GM23338 (cell line): Measurements from ENCODE around the gene MAP4K4. TPM values are rescaled to one million over a fixed set of nuclear protein-coding genes. Genes with fewer than 3 reads are reported as not detected.

Experiments used
- ATAC-seq: fragments of 200-7000 bp; cut with Tn5 transposase; 3 replicates; pipeline ENCODE4 v1.9.1; 2020
- DNase-seq: peaks from one replicate; pipeline ENCODE4 v3.0.0-alpha.2; 2015; ENCODE audit warnings: low spot score
- H2AFZ ChIP-seq: fragments of 200-600 bp; sonication (generic); 2 replicates; pipeline ENCODE4 v1.8.0; 2016; ENCODE audit warnings: antibody characterized with exemption, mild to moderate bottlenecking, moderate library complexity
- H3F3A ChIP-seq: fragments of 200-600 bp; sonication (generic); replicated peaks from 2 replicates; pipeline ENCODE4 v1.8.0; 2017; ENCODE audit warnings: antibody characterized with exemption, mixed run types, low read depth
- H3K27ac ChIP-seq: fragments of 200-600 bp; sonication (generic); 2 replicates; pipeline ENCODE4 v1.6.1; 2016; ENCODE audit warnings: low read depth
- H3K27me3 ChIP-seq: fragments of 200-600 bp; sonication (generic); 2 replicates; pipeline ENCODE4 v1.8.0; 2016; ENCODE audit warnings: mild to moderate bottlenecking, mixed run types, moderate library complexity; ENCODE audit not compliant: insufficient read depth
- H3K36me3 ChIP-seq: fragments of 200-600 bp; sonication (generic); 2 replicates; pipeline ENCODE4 v1.8.0; 2016; ENCODE audit warnings: mild to moderate bottlenecking; ENCODE audit not compliant: insufficient read depth
- H3K4me1 ChIP-seq: fragments of 200-600 bp; sonication (generic); 2 replicates; pipeline ENCODE4 v1.8.0; 2016; ENCODE audit warnings: mild to moderate bottlenecking, moderate library complexity; ENCODE audit not compliant: insufficient read depth
- H3K4me2 ChIP-seq: fragments of 200-600 bp; sonication (generic); 2 replicates; pipeline ENCODE4 v1.7.1; 2017; ENCODE audit warnings: mixed run types
- H3K4me3 ChIP-seq: fragments of 200-600 bp; sonication (generic); 2 replicates; pipeline ENCODE4 v1.6.1; 2016; ENCODE audit warnings: mixed run types
- H3K79me2 ChIP-seq: fragments of 200-600 bp; sonication (generic); replicated peaks from 2 replicates; pipeline ENCODE4 v1.8.0; 2017; ENCODE audit warnings: mild to moderate bottlenecking; ENCODE audit not compliant: insufficient read depth
- H3K9me2 ChIP-seq: fragments of 200-600 bp; sonication (generic); 2 replicates; pipeline ENCODE4 v1.8.0; 2017; ENCODE audit not compliant: insufficient read depth
- H4K20me1 ChIP-seq: fragments of 200-600 bp; sonication (generic); replicated peaks from 2 replicates; pipeline ENCODE4 v1.8.0; 2017; ENCODE audit warnings: mild to moderate bottlenecking; ENCODE audit not compliant: insufficient read depth
- H3K27ac Mint-ChIP-seq: 2 replicates; pipeline ENCODE4 v1.8.0; 2020; ENCODE audit warnings: inconsistent platforms, mild to moderate bottlenecking, moderate library complexity, mixed read lengths
- H3K27me3 Mint-ChIP-seq: 3 replicates; pipeline ENCODE4 v1.8.0; 2022; ENCODE audit warnings: low read depth, mild to moderate bottlenecking, moderate library complexity, mixed read lengths, inconsistent platforms; ENCODE audit not compliant: insufficient read depth, poor library complexity
- H3K36me3 Mint-ChIP-seq: 3 replicates; pipeline ENCODE4 v1.8.0; 2021; ENCODE audit warnings: low read depth, mild to moderate bottlenecking, inconsistent platforms, moderate library complexity, mixed read lengths
- H3K4me1 Mint-ChIP-seq: 3 replicates; pipeline ENCODE4 v1.8.0; 2020; ENCODE audit warnings: mild to moderate bottlenecking, inconsistent platforms, mixed read lengths
- H3K4me3 Mint-ChIP-seq: 3 replicates; pipeline ENCODE4 v1.8.0; 2021; ENCODE audit warnings: moderate library complexity, mild to moderate bottlenecking, inconsistent platforms, mixed read lengths
- H3K9me3 Mint-ChIP-seq: 3 replicates; pipeline ENCODE4 v1.8.0; 2020; ENCODE audit warnings: moderate library complexity, mild to moderate bottlenecking, inconsistent platforms, mixed read lengths
- EZH2 ChIP-seq: fragments of 200-600 bp; sonication (generic); IDR thresholded peaks from one replicate; pipeline ENCODE4 v1.8.0; 2017; ENCODE audit warnings: antibody characterized with exemption, mild to moderate bottlenecking, low read depth; ENCODE audit not compliant: unreplicated experiment
- EZH2phosphoT487 ChIP-seq: fragments of 200-600 bp; sonication (generic); IDR thresholded peaks from one replicate; pipeline ENCODE4 v1.8.1; 2018; ENCODE audit warnings: antibody characterized with exemption; ENCODE audit not compliant: unreplicated experiment
- JUNB ChIP-seq: IDR thresholded peaks from one replicate; pipeline ENCODE4 v1.6.1; 2016; ENCODE audit warnings: antibody characterized with exemption; ENCODE audit not compliant: unreplicated experiment
- POLR2AphosphoS5 ChIP-seq: IDR thresholded peaks from 2 replicates; pipeline ENCODE4 v1.6.1; 2016; ENCODE audit warnings: antibody characterized with exemption, low read depth
- STAT1 ChIP-seq: IDR thresholded peaks from one replicate; pipeline ENCODE4 v1.6.1; 2016; ENCODE audit warnings: antibody characterized with exemption; ENCODE audit not compliant: unreplicated experiment
- ZNF331 ChIP-seq: fragments of 250-450 bp; sonication (Bioruptor Pico); IDR thresholded peaks from 2 replicates; pipeline ENCODE4 v1.5.0; 2020; ENCODE audit warnings: low read depth, mild to moderate bottlenecking, moderate library complexity
- polyA plus RNA-seq: library from polyadenylated mRNA; unstranded; fragments of >200 nt; fragmentation: Nextera tagmentation; extraction: Ambion mirVana; gene quantifications from 2 replicates; pipeline ENCODE4 v1.2.1, GENCODE V29; 2016
- total RNA-seq: library from RNA; depleted of rRNA; stranded (reverse); fragments of >200 nt; shearing (Covaris generic); gene quantifications from 2 replicates; pipeline ENCODE4 v1.2.3, GENCODE V29; 2014
- TF ChIP-seq, protein P1 (sequence below): fragments of 250-450 bp; sonication (Bioruptor Pico); IDR thresholded peaks from 2 replicates; pipeline ENCODE4 v1.5.0; 2020; ENCODE audit warnings: mild to moderate bottlenecking, moderate library complexity
- TF ChIP-seq, protein P2 (sequence below): IDR thresholded peaks from 2 replicates; pipeline ENCODE4 v1.6.1; 2016; ENCODE audit warnings: antibody characterized with exemption
- TF ChIP-seq, protein P3 (sequence below), 2 experiments: fragments of 200-600 bp in 1 of 2; sonication (generic) in 1 of 2; conservative IDR thresholded peaks; 2 replicates each; pipeline versions ENCODE4 v1.5.1 to v1.6.1; 2016 to 2017; ENCODE audit warnings: antibody characterized with exemption in 2 of 2, low read depth in 2 of 2, mild to moderate bottlenecking in 2 of 2, moderate library complexity in 1 of 2

Gene MAP4K4
- total and polyA plus RNA-seq, 2 experiments from 2014 or later = 34.6 to 99.2 TPM

DNA sequence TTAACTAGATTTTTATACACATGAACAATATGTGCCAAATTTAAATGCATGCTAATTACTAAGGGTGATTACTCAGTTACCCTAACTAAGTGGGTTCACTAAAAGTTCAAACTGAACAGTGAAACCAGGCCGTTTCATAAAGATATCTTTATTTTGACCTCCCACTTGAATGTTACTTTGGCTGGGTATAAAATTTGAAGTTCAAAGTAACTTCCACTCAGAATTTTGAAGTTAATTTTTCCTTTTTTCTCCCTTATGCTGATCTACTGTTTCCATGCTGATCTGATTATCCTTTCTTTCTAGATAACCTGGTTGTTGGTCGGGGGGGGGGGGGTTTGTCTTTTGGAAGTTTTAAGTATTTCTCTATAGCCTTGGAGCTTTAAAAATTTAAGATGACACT is 25.5 kb upstream of the MAP4K4 start:
- peaks cover 8% of the 10 kb centered on the region; the same call in 1 of the 2 replicates for H3K9me2 ChIP-seq
- H3K4me3 ChIP-seq = no peak overlapping the region
- H3K27me3 ChIP-seq = no peaks in the 10 kb centered on the region
- no peak overlapping the region for H2AFZ ChIP-seq
- H3K36me3 Mint-ChIP-seq = peaks cover 6% of the 10 kb centered on the region; the same call in 1 of the 3 replicates
- H3K27ac Mint-ChIP-seq = no peak overlapping the region
- H3K4me3 Mint-ChIP-seq = no peak overlapping the region
- H3F3A ChIP-seq = no peaks in the 10 kb centered on the region
- no peak for ATAC-seq
- no peaks in the 10 kb centered on the region for H3K4me1 ChIP-seq
- TF ChIP-seq, protein P1, sequence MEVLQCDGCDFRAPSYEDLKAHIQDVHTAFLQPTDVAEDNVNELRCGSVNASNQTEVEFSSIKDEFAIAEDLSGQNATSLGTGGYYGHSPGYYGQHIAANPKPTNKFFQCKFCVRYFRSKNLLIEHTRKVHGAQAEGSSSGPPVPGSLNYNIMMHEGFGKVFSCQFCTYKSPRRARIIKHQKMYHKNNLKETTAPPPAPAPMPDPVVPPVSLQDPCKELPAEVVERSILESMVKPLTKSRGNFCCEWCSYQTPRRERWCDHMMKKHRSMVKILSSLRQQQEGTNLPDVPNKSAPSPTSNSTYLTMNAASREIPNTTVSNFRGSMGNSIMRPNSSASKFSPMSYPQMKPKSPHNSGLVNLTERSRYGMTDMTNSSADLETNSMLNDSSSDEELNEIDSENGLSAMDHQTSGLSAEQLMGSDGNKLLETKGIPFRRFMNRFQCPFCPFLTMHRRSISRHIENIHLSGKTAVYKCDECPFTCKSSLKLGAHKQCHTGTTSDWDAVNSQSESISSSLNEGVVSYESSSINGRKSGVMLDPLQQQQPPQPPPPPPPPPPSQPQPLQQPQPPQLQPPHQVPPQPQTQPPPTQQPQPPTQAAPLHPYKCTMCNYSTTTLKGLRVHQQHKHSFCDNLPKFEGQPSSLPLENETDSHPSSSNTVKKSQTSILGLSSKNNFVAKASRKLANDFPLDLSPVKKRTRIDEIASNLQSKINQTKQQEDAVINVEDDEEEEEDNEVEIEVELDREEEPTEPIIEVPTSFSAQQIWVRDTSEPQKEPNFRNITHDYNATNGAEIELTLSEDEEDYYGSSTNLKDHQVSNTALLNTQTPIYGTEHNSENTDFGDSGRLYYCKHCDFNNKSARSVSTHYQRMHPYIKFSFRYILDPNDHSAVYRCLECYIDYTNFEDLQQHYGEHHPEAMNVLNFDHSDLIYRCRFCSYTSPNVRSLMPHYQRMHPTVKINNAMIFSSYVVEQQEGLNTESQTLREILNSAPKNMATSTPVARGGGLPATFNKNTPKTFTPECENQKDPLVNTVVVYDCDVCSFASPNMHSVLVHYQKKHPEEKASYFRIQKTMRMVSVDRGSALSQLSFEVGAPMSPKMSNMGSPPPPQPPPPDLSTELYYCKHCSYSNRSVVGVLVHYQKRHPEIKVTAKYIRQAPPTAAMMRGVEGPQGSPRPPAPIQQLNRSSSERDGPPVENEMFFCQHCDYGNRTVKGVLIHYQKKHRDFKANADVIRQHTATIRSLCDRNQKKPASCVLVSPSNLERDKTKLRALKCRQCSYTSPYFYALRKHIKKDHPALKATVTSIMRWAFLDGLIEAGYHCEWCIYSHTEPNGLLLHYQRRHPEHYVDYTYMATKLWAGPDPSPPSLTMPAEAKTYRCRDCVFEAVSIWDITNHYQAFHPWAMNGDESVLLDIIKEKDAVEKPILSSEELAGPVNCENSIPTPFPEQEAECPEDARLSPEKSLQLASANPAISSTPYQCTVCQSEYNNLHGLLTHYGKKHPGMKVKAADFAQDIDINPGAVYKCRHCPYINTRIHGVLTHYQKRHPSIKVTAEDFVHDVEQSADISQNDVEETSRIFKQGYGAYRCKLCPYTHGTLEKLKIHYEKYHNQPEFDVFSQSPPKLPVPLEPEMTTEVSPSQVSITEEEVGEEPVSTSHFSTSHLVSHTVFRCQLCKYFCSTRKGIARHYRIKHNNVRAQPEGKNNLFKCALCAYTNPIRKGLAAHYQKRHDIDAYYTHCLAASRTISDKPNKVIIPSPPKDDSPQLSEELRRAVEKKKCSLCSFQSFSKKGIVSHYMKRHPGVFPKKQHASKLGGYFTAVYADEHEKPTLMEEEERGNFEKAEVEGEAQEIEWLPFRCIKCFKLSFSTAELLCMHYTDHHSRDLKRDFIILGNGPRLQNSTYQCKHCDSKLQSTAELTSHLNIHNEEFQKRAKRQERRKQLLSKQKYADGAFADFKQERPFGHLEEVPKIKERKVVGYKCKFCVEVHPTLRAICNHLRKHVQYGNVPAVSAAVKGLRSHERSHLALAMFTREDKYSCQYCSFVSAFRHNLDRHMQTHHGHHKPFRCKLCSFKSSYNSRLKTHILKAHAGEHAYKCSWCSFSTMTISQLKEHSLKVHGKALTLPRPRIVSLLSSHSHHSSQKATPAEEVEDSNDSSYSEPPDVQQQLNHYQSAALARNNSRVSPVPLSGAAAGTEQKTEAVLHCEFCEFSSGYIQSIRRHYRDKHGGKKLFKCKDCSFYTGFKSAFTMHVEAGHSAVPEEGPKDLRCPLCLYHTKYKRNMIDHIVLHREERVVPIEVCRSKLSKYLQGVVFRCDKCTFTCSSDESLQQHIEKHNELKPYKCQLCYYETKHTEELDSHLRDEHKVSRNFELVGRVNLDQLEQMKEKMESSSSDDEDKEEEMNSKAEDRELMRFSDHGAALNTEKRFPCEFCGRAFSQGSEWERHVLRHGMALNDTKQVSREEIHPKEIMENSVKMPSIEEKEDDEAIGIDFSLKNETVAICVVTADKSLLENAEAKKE (CRISPR knock-in tag) = no peak
- TF ChIP-seq EZH2phosphoT487 (no peak), STAT1 (no peak), JUNB (no peak), ZNF331 (CRISPR knock-in tag) (no peak), POLR2AphosphoS5 (no peak)
- no peak overlapping the region for H3K27ac ChIP-seq
- no peaks in the 10 kb centered on the region for H4K20me1 ChIP-seq
- H3K79me2 ChIP-seq = no peaks in the 10 kb centered on the region
- no peak overlapping the region for H3K4me2 ChIP-seq
- H3K27me3 Mint-ChIP-seq = no peaks in the 10 kb centered on the region
- no peaks in the 10 kb centered on the region for H3K36me3 ChIP-seq
- no peak for DNase-seq
- H3K4me1 Mint-ChIP-seq = no peaks in the 10 kb centered on the region
- H3K9me3 Mint-ChIP-seq = peaks cover 14% of the 10 kb centered on the region

DNA sequence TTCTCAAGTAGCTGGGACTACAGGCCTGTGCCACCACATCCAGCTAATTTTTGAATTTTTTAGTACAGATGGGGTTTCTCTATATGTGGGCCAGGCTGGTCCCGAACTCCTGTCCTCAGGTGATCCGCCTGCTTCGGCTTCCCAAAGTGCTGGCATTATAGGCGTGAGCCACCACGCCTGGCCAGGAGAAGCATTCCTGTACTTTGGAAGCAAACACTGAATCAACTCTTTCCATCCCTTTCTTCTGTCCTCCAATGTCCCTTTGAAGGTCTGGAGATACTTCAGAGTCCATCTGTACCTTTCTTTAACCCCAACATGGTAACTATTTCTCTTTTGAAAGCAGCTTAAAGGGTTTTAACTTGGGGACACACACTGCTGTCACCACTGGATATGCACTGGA is 23.6 kb upstream of the MAP4K4 start:
- no peaks in the 10 kb centered on the region for H3K4me1 ChIP-seq
- peaks cover 8% of the 10 kb centered on the region; the same call in 1 of the 2 replicates for H3K9me2 ChIP-seq
- no peak overlapping the region for H3K4me2 ChIP-seq
- H3F3A ChIP-seq = no peaks in the 10 kb centered on the region
- Mint-ChIP-seq H3K9me3 (peaks cover 14% of the 10 kb centered on the region), H3K4me1 (no peaks in the 10 kb centered on the region), H3K36me3 (peaks cover 6% of the 10 kb centered on the region; the same call in 1 of the 3 replicates), H3K27me3 (no peaks in the 10 kb centered on the region), H3K27ac (no peak overlapping the region), H3K4me3 (no peak overlapping the region)
- ATAC-seq = no peak
- H3K27me3 ChIP-seq = no peaks in the 10 kb centered on the region
- no peak overlapping the region for H3K27ac ChIP-seq
- no peaks in the 10 kb centered on the region for H3K79me2 ChIP-seq
- no peak overlapping the region for H3K4me3 ChIP-seq
- DNase-seq = no peak
- no peaks in the 10 kb centered on the region for H4K20me1 ChIP-seq
- H2AFZ ChIP-seq = no peak overlapping the region
- no peaks in the 10 kb centered on the region for H3K36me3 ChIP-seq
- TF ChIP-seq, protein P2, sequence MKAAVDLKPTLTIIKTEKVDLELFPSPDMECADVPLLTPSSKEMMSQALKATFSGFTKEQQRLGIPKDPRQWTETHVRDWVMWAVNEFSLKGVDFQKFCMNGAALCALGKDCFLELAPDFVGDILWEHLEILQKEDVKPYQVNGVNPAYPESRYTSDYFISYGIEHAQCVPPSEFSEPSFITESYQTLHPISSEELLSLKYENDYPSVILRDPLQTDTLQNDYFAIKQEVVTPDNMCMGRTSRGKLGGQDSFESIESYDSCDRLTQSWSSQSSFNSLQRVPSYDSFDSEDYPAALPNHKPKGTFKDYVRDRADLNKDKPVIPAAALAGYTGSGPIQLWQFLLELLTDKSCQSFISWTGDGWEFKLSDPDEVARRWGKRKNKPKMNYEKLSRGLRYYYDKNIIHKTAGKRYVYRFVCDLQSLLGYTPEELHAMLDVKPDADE = no peak
- TF ChIP-seq STAT1 = no peak
- no peak for TF ChIP-seq EZH2phosphoT487
- no peak for TF ChIP-seq EZH2
- TF ChIP-seq JUNB = no peak
- no peak for TF ChIP-seq ZNF331 (CRISPR knock-in tag)
- TF ChIP-seq, protein P3, sequence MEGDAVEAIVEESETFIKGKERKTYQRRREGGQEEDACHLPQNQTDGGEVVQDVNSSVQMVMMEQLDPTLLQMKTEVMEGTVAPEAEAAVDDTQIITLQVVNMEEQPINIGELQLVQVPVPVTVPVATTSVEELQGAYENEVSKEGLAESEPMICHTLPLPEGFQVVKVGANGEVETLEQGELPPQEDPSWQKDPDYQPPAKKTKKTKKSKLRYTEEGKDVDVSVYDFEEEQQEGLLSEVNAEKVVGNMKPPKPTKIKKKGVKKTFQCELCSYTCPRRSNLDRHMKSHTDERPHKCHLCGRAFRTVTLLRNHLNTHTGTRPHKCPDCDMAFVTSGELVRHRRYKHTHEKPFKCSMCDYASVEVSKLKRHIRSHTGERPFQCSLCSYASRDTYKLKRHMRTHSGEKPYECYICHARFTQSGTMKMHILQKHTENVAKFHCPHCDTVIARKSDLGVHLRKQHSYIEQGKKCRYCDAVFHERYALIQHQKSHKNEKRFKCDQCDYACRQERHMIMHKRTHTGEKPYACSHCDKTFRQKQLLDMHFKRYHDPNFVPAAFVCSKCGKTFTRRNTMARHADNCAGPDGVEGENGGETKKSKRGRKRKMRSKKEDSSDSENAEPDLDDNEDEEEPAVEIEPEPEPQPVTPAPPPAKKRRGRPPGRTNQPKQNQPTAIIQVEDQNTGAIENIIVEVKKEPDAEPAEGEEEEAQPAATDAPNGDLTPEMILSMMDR (conservative IDR thresholded peaks at IDR 0.05; ENCODE audit: low read depth in 2 of 2) = no peak
